HL-60 (cell line): ENCODE measurements around the gene COQ8B.

Experiments used
- GABPA ChIP-seq: IDR thresholded peaks from 2 replicates; pipeline ENCODE4 v1.6.1; 2012; ENCODE audit warnings: low read depth
- POLR2AphosphoS5 ChIP-seq: IDR thresholded peaks from 2 replicates; pipeline ENCODE4 v1.6.1; 2012; ENCODE audit warnings: low read depth
- SPI1 ChIP-seq: IDR thresholded peaks from 2 replicates; pipeline ENCODE4 v1.6.1; 2012; ENCODE audit warnings: low read depth, mild to moderate bottlenecking, borderline replicate concordance
- TF ChIP-seq, protein P1 (sequence below): IDR thresholded peaks from one replicate; pipeline ENCODE4 v1.5.1; 2011; ENCODE audit warnings: low read length, control low read depth, inconsistent platforms; ENCODE audit not compliant: insufficient read depth
- TF ChIP-seq, protein P2 (sequence below): IDR thresholded peaks from 2 replicates; pipeline ENCODE4 v1.6.1; 2012; ENCODE audit warnings: low read depth; ENCODE audit not compliant: insufficient replicate concordance

DNA sequence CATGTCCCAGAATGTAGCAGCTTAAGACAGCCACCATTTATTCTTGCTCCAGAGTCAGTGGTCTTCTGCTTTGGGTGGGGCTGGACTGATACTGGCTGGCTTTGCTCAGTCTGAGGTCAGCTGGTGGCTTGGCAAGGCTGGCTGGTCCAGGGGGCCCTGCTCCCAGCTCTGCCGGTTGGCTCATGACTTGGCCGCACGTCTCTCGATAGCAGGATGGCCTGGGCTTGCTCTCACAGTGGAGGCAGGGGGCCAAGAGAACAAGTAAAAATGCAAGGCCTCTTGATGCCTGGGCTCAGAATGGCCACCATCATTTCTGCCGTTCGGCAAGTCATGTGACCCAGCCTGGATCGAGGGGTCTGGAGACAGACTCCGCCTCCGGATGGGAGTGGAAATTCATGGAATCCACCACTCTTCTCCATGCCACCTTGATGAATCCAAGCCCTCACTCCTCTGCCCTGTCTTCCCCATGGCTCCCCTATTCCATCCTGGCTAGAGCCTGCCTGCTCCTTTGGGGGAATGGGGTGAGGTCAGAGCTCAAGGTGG lies 20.5 kb upstream of the COQ8B start:
- TF ChIP-seq, protein P1, sequence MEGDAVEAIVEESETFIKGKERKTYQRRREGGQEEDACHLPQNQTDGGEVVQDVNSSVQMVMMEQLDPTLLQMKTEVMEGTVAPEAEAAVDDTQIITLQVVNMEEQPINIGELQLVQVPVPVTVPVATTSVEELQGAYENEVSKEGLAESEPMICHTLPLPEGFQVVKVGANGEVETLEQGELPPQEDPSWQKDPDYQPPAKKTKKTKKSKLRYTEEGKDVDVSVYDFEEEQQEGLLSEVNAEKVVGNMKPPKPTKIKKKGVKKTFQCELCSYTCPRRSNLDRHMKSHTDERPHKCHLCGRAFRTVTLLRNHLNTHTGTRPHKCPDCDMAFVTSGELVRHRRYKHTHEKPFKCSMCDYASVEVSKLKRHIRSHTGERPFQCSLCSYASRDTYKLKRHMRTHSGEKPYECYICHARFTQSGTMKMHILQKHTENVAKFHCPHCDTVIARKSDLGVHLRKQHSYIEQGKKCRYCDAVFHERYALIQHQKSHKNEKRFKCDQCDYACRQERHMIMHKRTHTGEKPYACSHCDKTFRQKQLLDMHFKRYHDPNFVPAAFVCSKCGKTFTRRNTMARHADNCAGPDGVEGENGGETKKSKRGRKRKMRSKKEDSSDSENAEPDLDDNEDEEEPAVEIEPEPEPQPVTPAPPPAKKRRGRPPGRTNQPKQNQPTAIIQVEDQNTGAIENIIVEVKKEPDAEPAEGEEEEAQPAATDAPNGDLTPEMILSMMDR: no peak
- TF ChIP-seq GABPA (no peak), SPI1 (no peak), POLR2AphosphoS5 (no peak)
- TF ChIP-seq, protein P2, sequence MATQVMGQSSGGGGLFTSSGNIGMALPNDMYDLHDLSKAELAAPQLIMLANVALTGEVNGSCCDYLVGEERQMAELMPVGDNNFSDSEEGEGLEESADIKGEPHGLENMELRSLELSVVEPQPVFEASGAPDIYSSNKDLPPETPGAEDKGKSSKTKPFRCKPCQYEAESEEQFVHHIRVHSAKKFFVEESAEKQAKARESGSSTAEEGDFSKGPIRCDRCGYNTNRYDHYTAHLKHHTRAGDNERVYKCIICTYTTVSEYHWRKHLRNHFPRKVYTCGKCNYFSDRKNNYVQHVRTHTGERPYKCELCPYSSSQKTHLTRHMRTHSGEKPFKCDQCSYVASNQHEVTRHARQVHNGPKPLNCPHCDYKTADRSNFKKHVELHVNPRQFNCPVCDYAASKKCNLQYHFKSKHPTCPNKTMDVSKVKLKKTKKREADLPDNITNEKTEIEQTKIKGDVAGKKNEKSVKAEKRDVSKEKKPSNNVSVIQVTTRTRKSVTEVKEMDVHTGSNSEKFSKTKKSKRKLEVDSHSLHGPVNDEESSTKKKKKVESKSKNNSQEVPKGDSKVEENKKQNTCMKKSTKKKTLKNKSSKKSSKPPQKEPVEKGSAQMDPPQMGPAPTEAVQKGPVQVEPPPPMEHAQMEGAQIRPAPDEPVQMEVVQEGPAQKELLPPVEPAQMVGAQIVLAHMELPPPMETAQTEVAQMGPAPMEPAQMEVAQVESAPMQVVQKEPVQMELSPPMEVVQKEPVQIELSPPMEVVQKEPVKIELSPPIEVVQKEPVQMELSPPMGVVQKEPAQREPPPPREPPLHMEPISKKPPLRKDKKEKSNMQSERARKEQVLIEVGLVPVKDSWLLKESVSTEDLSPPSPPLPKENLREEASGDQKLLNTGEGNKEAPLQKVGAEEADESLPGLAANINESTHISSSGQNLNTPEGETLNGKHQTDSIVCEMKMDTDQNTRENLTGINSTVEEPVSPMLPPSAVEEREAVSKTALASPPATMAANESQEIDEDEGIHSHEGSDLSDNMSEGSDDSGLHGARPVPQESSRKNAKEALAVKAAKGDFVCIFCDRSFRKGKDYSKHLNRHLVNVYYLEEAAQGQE: no peak
